ENCODE measurements around the gene CLPTM1L.
A peak's percentile ranks its signal among the peaks of the same experiment; 100 is the strongest.

Gene CLPTM1L

GRCh38 chr5:1392261-1392660, 47.4 kb upstream of the CLPTM1L start:
- Histone ChIP-seq H3K9ac (ENCODE audit: low read length) (no peak overlapping the region), H3K27ac (ENCODE audit: low read length, poor library complexity, severe bottlenecking) (no peak overlapping the region), H3K79me1 (replicated peaks; ENCODE audit: low read length, poor library complexity, severe bottlenecking) (no peaks in the 10 kb centered on the region), H3K23ac (ENCODE audit: low read length in 2 of 2) (no peak overlapping the region), H4K8ac (ENCODE audit: low read length) (no peak overlapping the region), H3K4ac (ENCODE audit: low read depth in 1 of 2, low read length in 2 of 2) (no peak overlapping the region), H2BK120ac (ENCODE audit: low read depth, low read length) (no peak overlapping the region), H3K18ac (ENCODE audit: low read depth in 1 of 2, low read length in 2 of 2) (no peak overlapping the region), H2BK5ac (ENCODE audit: low read depth, low read length, poor library complexity, severe bottlenecking) (no peak overlapping the region), H2BK15ac (ENCODE audit: low read depth, poor library complexity, severe bottlenecking) (no peak overlapping the region), H2AFZ (ENCODE audit: low read depth, low read length) (no peak overlapping the region), H4K91ac (ENCODE audit: low read length) (no peak overlapping the region), H3K4me3 (ENCODE audit: insufficient read depth in 1 of 2, low read depth in 1 of 2, low read length in 2 of 2) (no peak overlapping the region), H3K27me3 (ENCODE audit: control insufficient read depth in 1 of 2, insufficient read depth in 1 of 2, low read length in 2 of 2) (peaks cover 90 to 93% of the 10 kb centered on the region in 2 experiments), H3K14ac (ENCODE audit: low read length in 2 of 2) (no peak overlapping the region), H3K36me3 (ENCODE audit: control insufficient read depth in 1 of 2, insufficient read depth in 2 of 2, low read depth in 1 of 2, low read length in 2 of 2) (no peaks in the 10 kb centered on the region), H2AK5ac (ENCODE audit: low read length, severe bottlenecking) (no peak overlapping the region), H3K4me1 (ENCODE audit: control insufficient read depth, insufficient read depth, low read depth, low read length) (no peaks in the 10 kb centered on the region), H3K9me3 (ENCODE audit: control insufficient read depth, low read length) (peaks cover 6% of the 10 kb centered on the region), H3K4me2 (ENCODE audit: low read length, poor library complexity, severe bottlenecking) (no peak overlapping the region), H2BK12ac (ENCODE audit: low read length in 2 of 2) (no peak overlapping the region)
- 73% methylated on average over 11 of the region's 11 CpGs for WGBS
- no peak for DNase-seq

GRCh38 chr5:1391691-1392090, 46.8 kb upstream of the CLPTM1L start:
- Histone ChIP-seq H4K91ac (ENCODE audit: low read length) (peak overlapping the region; percentile 32), H3K9ac (ENCODE audit: low read length) (no peak overlapping the region), H3K4ac (ENCODE audit: low read depth in 1 of 2, low read length in 2 of 2) (no peak overlapping the region), H3K4me1 (ENCODE audit: control insufficient read depth, insufficient read depth, low read depth, low read length) (peaks cover 1% of the 10 kb centered on the region), H3K18ac (ENCODE audit: low read depth in 1 of 2, low read length in 2 of 2) (no peak overlapping the region), H2BK12ac (ENCODE audit: low read length in 2 of 2) (no peak overlapping the region), H3K79me1 (replicated peaks; ENCODE audit: low read length, poor library complexity, severe bottlenecking) (no peaks in the 10 kb centered on the region), H2BK5ac (ENCODE audit: low read depth, low read length, poor library complexity, severe bottlenecking) (no peak overlapping the region), H3K27ac (ENCODE audit: low read length, poor library complexity, severe bottlenecking) (no peak overlapping the region), H3K9me3 (ENCODE audit: control insufficient read depth, low read length) (peaks cover 6% of the 10 kb centered on the region), H3K4me2 (ENCODE audit: low read length, poor library complexity, severe bottlenecking) (no peak overlapping the region), H2AFZ (ENCODE audit: low read depth, low read length) (no peak overlapping the region), H3K36me3 (ENCODE audit: control insufficient read depth in 1 of 2, insufficient read depth in 2 of 2, low read depth in 1 of 2, low read length in 2 of 2) (no peaks in the 10 kb centered on the region), H3K4me3 (ENCODE audit: insufficient read depth in 1 of 2, low read depth in 1 of 2, low read length in 2 of 2) (no peak overlapping the region), H3K23ac (ENCODE audit: low read length in 2 of 2) (no peak overlapping the region), H2BK15ac (ENCODE audit: low read depth, poor library complexity, severe bottlenecking) (no peak overlapping the region), H4K8ac (ENCODE audit: low read length) (no peak overlapping the region), H3K14ac (ENCODE audit: low read length in 2 of 2) (peak overlapping the region in 1 of 2 experiments; percentile 36), H3K27me3 (ENCODE audit: control insufficient read depth in 1 of 2, insufficient read depth in 1 of 2, low read length in 2 of 2) (peaks cover 92 to 97% of the 10 kb centered on the region in 2 experiments), H2BK120ac (ENCODE audit: low read depth, low read length) (no peak overlapping the region), H2AK5ac (ENCODE audit: low read length, severe bottlenecking) (no peak overlapping the region)
- 70% methylated on average over 11 of the region's 11 CpGs for WGBS
- DNase-seq = no peak

- Histone ChIP-seq H2BK12ac (ENCODE audit: low read length in 2 of 2) (no peak overlapping the region), H3K4me2 (ENCODE audit: low read length, poor library complexity, severe bottlenecking) (no peak overlapping the region), H3K27ac (ENCODE audit: low read length, poor library complexity, severe bottlenecking) (no peak overlapping the region), H4K91ac (ENCODE audit: low read length) (no peak overlapping the region), H3K4me3 (ENCODE audit: insufficient read depth in 1 of 2, low read depth in 1 of 2, low read length in 2 of 2) (no peak overlapping the region), H3K9me3 (ENCODE audit: control insufficient read depth, low read length) (peaks cover 6% of the 10 kb centered on the region), H2BK15ac (ENCODE audit: low read depth, poor library complexity, severe bottlenecking) (no peak overlapping the region), H3K4me1 (ENCODE audit: control insufficient read depth, insufficient read depth, low read depth, low read length) (peaks cover 7% of the 10 kb centered on the region), H3K9ac (ENCODE audit: low read length) (no peak overlapping the region), H3K23ac (ENCODE audit: low read length in 2 of 2) (no peak overlapping the region), H2BK5ac (ENCODE audit: low read depth, low read length, poor library complexity, severe bottlenecking) (no peak overlapping the region), H2AK5ac (ENCODE audit: low read length, severe bottlenecking) (no peak overlapping the region), H3K36me3 (ENCODE audit: control insufficient read depth in 1 of 2, insufficient read depth in 2 of 2, low read depth in 1 of 2, low read length in 2 of 2) (no peaks in the 10 kb centered on the region), H4K8ac (ENCODE audit: low read length) (no peak overlapping the region), H3K14ac (ENCODE audit: low read length in 2 of 2) (no peak overlapping the region), H2BK120ac (ENCODE audit: low read depth, low read length) (no peak overlapping the region), H3K4ac (ENCODE audit: low read depth in 1 of 2, low read length in 2 of 2) (no peak overlapping the region), H3K18ac (ENCODE audit: low read depth in 1 of 2, low read length in 2 of 2) (no peak overlapping the region), H3K27me3 (ENCODE audit: control insufficient read depth in 1 of 2, insufficient read depth in 1 of 2, low read length in 2 of 2) (peaks cover 92 to 97% of the 10 kb centered on the region in 2 experiments), H3K79me1 (replicated peaks; ENCODE audit: low read length, poor library complexity, severe bottlenecking) (no peaks in the 10 kb centered on the region), H2AFZ (ENCODE audit: low read depth, low read length) (no peak overlapping the region)
- WGBS = 84% methylated on average over 21 of the region's 21 CpGs
- no peak for DNase-seq
These were observed 46.1 kb upstream of the CLPTM1L start for GRCh38 chr5:1390861-1391600.

- Histone ChIP-seq H4K8ac (ENCODE audit: low read length) (no peak overlapping the region), H2AK5ac (ENCODE audit: low read length, severe bottlenecking) (no peak overlapping the region), H3K23ac (ENCODE audit: low read length in 2 of 2) (no peak overlapping the region), H2BK15ac (ENCODE audit: low read depth, poor library complexity, severe bottlenecking) (no peak overlapping the region), H3K79me1 (replicated peaks; ENCODE audit: low read length, poor library complexity, severe bottlenecking) (no peaks in the 10 kb centered on the region), H3K27ac (ENCODE audit: low read length, poor library complexity, severe bottlenecking) (no peak overlapping the region), H3K4me3 (ENCODE audit: insufficient read depth in 1 of 2, low read depth in 1 of 2, low read length in 2 of 2) (no peak overlapping the region), H3K36me3 (ENCODE audit: control insufficient read depth in 1 of 2, insufficient read depth in 2 of 2, low read depth in 1 of 2, low read length in 2 of 2) (no peaks in the 10 kb centered on the region), H3K27me3 (ENCODE audit: control insufficient read depth in 1 of 2, insufficient read depth in 1 of 2, low read length in 2 of 2) (peaks cover 87 to 93% of the 10 kb centered on the region in 2 experiments), H3K4me2 (ENCODE audit: low read length, poor library complexity, severe bottlenecking) (no peak overlapping the region), H3K4me1 (ENCODE audit: control insufficient read depth, insufficient read depth, low read depth, low read length) (peaks cover 14% of the 10 kb centered on the region), H2BK5ac (ENCODE audit: low read depth, low read length, poor library complexity, severe bottlenecking) (no peak overlapping the region), H2BK120ac (ENCODE audit: low read depth, low read length) (no peak overlapping the region), H3K18ac (ENCODE audit: low read depth in 1 of 2, low read length in 2 of 2) (no peak overlapping the region), H2BK12ac (ENCODE audit: low read length in 2 of 2) (no peak overlapping the region), H3K4ac (ENCODE audit: low read depth in 1 of 2, low read length in 2 of 2) (no peak overlapping the region), H4K91ac (ENCODE audit: low read length) (no peak overlapping the region), H3K9ac (ENCODE audit: low read length) (no peak overlapping the region), H3K14ac (ENCODE audit: low read length in 2 of 2) (no peak overlapping the region), H2AFZ (ENCODE audit: low read depth, low read length) (no peak overlapping the region), H3K9me3 (ENCODE audit: control insufficient read depth, low read length) (peaks cover 6% of the 10 kb centered on the region)
- no peak for DNase-seq
- WGBS = 75% methylated on average over 7 of the region's 7 CpGs
These were observed 45.4 kb upstream of the CLPTM1L start for GRCh38 chr5:1390333-1390732.

Measured in mesenchymal stem cell (in vitro differentiated cells and primary cell).